Body of pancreas (tissue), 4 donors: Measurements from ENCODE around the gene TRPV3.

Source experiments
- CTCF ChIP-seq, 7 experiments: fragments of 450-650 bp in 4 of 7; fragments of 200-600 bp in 3 of 7; sonication (generic) in 3 of 7; IDR thresholded peaks; one replicate each; pipeline ENCODE4 v1.5.1; 2016 to 2019; ENCODE audit warnings: antibody characterized with exemption in 7 of 7
- POLR2A ChIP-seq, 3 donors: fragments of 450-650 bp; IDR thresholded peaks; one replicate each; pipeline ENCODE4 v1.6.1; 2016; ENCODE audit warnings: antibody characterized with exemption in 3 of 3, mild to moderate bottlenecking in 2 of 3

GRCh38 chr17:3479988-3480387 is 77.6 kb downstream of the TRPV3 start:
- TF ChIP-seq CTCF (IDR thresholded peaks at IDR 0.05), result no peak
- no peak for TF ChIP-seq POLR2A (IDR thresholded peaks at IDR 0.05)
